BE2C (cell line): ENCODE results near the gene KRTAP5-6.

ENCODE experiments used
- DNase-seq: peaks from one replicate; pipeline ENCODE4 v3.0.0-alpha.2; 2020
- H3K27me3 ChIP-seq: fragments of 250-450 bp; sonication (Bioruptor Pico); 2 replicates; pipeline ENCODE4 v1.5.1; 2020; ENCODE audit warnings: mild to moderate bottlenecking
- H3K36me3 ChIP-seq: fragments of 250-450 bp; sonication (Bioruptor Pico); 2 replicates; pipeline ENCODE4 v1.5.1; 2020; ENCODE audit warnings: mild to moderate bottlenecking
- H3K4me1 ChIP-seq: fragments of 250-450 bp; sonication (Bioruptor Pico); 2 replicates; pipeline ENCODE4 v1.5.1; 2020
- H3K4me3 ChIP-seq: 2 replicates; pipeline ENCODE4 v1.5.1; 2011; ENCODE audit warnings: low read depth, low read length
- H3K9me3 ChIP-seq: fragments of 250-450 bp; sonication (Bioruptor Pico); 2 replicates; pipeline ENCODE4 v1.5.1; 2020
- TF ChIP-seq, protein P1 (sequence below): IDR thresholded peaks from 2 replicates; pipeline ENCODE4 v1.5.1; 2012; ENCODE audit warnings: mild to moderate bottlenecking, low read depth, low read length

Gene KRTAP5-6

DNA sequence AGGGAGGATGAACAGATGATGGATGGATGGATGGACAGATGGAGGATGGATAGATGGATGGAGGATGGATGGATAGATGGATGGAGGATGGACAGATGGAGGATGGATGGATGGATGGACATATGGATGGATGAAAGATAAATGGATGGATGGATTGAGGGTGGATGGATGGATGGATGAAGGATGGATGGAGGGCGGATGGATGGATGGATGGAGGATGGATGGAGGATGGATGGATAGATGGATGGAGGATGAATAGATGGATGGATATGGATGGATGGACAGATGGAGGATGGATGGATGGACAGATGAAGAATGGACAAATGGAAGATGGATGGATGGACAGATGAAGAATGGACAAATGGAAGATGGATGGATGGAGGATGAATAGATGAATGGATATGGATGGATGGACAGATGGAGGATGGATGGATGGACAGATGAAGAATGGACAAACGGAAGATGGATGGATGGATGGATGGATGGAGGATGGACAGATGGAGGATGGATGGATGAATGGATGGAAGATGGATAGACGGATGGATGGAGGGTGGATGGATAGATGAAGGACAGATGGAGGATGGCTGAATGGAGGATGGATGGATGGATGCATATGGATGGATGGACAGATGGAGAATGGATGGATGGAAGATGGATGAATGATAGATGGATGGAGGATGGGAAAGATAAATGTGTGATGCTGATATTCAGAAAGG is 46.0 kb downstream of the KRTAP5-6 start:
- no peak for DNase-seq
- no peak overlapping the region for H3K4me3 ChIP-seq
- no peaks in the 10 kb centered on the region for H3K4me1 ChIP-seq
- H3K27me3 ChIP-seq: peaks cover 4% of the 10 kb centered on the region
- no peaks in the 10 kb centered on the region for H3K9me3 ChIP-seq
- H3K36me3 ChIP-seq: no peaks in the 10 kb centered on the region
- TF ChIP-seq, protein P1, sequence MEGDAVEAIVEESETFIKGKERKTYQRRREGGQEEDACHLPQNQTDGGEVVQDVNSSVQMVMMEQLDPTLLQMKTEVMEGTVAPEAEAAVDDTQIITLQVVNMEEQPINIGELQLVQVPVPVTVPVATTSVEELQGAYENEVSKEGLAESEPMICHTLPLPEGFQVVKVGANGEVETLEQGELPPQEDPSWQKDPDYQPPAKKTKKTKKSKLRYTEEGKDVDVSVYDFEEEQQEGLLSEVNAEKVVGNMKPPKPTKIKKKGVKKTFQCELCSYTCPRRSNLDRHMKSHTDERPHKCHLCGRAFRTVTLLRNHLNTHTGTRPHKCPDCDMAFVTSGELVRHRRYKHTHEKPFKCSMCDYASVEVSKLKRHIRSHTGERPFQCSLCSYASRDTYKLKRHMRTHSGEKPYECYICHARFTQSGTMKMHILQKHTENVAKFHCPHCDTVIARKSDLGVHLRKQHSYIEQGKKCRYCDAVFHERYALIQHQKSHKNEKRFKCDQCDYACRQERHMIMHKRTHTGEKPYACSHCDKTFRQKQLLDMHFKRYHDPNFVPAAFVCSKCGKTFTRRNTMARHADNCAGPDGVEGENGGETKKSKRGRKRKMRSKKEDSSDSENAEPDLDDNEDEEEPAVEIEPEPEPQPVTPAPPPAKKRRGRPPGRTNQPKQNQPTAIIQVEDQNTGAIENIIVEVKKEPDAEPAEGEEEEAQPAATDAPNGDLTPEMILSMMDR: no peak

DNA sequence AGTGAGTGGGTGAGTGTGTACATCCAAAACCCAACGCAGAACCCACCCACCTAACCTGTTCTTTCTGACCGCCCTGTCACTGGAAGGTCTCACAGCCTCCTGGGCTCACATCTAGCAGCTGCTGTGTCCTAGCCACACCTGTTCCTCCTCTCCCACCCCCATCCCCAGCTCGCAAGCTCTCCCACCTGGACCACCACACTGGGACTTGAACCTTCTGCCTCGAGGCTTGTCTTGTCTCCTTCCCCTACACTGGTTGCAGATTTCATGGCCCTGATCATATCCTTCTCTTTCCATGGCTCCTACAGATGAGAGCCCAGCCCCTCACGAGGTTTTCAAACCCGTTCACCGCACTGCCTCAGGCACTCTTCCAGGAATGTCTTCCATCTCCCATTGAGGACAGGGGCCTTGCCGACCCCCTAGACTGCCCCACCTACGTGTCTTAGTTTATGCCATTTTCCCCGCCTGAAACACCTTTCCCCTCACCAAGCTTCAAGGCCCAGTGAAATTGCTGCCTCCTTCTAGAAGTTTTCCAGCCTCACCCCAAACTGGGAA is 46.7 kb downstream of the KRTAP5-6 start:
- Histone ChIP-seq H3K27me3 (peaks cover 10% of the 10 kb centered on the region), H3K36me3 (no peaks in the 10 kb centered on the region), H3K4me1 (no peaks in the 10 kb centered on the region), H3K4me3 (no peak overlapping the region), H3K9me3 (no peaks in the 10 kb centered on the region)
- TF ChIP-seq, protein P1: no peak
- no peak for DNase-seq

DNA sequence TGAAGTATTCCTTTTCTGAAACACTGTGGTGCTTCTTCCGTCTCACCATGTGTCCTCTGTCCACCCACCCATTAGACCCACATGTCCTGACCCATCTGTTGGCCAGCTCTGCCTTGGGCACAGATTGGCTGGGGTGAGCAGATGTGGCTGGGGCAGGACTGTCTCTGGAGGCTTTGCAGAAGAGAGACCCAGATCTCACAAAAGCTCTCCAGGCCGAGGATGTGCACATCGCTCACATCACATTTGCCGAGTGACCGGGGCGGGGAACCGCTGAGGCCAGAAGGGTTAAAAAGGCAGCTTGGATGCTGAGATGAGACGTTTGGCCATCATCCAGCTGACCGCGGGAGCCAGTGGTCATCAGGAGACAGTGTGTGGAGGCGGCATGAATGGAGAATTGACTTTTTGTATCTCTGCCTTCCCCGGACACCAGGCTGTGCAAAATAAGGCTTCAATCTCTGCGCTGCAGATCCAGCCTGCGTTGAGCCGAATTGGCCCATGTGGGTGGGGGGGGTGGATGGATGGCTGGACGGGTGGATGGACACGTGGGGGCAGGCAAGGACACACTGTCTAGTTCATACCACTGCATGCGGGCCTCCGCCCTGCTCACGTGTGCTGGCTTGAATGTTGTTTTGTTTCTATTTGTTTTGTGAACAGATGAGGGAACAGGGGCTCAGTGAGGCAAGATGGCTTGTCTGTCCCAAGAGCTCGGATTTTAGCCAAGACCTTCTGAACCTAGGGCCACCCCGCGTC is 47.3 kb downstream of the KRTAP5-6 start:
- TF ChIP-seq, protein P1: no peak
- H3K4me1 ChIP-seq: no peaks in the 10 kb centered on the region
- H3K9me3 ChIP-seq: no peaks in the 10 kb centered on the region
- H3K4me3 ChIP-seq: no peak overlapping the region
- DNase-seq: no peak
- H3K36me3 ChIP-seq: no peaks in the 10 kb centered on the region
- H3K27me3 ChIP-seq: peaks cover 16% of the 10 kb centered on the region

DNA sequence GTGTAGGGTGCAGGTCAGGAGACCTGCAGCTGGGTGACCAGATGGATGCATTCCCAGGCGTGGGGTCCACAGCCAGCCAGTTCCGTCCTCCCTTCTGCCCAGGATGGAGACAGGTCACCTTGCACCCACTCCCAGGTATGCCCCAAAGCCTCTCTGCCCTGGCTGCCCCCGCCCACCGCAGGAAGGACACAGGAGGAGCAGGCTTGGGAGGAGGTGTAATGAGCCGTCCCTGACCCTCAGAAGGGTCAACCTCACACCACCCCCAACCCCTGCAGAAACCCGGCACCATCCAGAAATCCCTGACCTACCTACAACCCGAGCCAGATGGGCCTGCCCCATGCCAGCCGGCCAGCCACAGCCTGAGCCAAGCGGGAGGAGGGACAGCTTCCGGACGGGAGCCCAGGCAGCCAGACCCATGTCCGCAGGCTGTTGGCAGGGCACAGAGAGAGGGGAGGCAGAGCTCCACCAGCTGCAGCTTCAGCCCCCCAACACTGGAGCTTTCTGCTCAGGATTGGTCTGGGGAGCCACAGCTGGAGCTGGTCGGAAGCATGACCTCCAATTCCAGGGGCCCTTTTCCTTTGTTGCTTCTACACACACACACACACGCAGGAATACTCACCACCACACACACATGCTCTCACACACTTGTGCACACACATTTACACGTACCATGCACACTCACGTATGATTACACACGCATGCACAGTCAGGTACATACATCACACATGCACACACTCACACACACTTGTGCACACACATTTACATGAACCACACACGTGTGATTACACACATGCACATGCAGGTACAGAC is 48.1 kb downstream of the KRTAP5-6 start:
- Histone ChIP-seq H3K27me3 (peaks cover 22% of the 10 kb centered on the region), H3K36me3 (no peaks in the 10 kb centered on the region), H3K9me3 (no peaks in the 10 kb centered on the region), H3K4me3 (no peak overlapping the region), H3K4me1 (no peaks in the 10 kb centered on the region)
- TF ChIP-seq, protein P1: no peak
- no peak for DNase-seq

DNA sequence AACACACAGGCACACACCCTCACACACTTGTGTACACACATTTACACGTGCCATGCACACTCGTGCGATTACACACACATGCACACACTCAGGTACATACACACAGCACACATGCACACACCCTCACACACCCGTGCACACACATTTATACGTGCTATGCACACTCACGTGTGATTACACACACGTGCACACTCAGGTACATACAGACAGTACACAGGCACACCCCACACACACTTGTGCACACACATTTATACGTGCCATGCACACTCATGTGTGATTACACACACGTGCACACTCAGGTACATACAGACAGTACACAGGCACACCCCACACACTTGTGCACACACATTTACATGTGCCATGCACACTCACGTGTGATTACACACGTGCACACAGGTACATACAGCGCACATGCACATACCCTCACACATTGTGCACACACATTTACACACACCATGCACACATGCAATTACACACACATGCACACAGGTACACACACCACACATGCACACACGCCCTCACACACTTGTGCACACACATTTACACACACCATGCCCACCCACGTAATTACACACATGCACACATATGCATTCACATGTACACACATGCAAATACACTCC is 48.8 kb downstream of the KRTAP5-6 start:
- H3K4me3 ChIP-seq: no peak overlapping the region
- no peaks in the 10 kb centered on the region; the same call in 1 of the 2 replicates for H3K4me1 ChIP-seq
- TF ChIP-seq, protein P1: no peak
- H3K36me3 ChIP-seq: no peaks in the 10 kb centered on the region
- no peak for DNase-seq
- H3K27me3 ChIP-seq: peaks cover 22% of the 10 kb centered on the region
- H3K9me3 ChIP-seq: no peaks in the 10 kb centered on the region
